HG03139 (cell line): ENCODE measurements around the gene AGK.

ENCODE experiments used
- ATAC-seq: cut with Tn5 transposase; IDR thresholded peaks from one replicate; pipeline ENCODE4 v1.9.1; 2021; ENCODE audit not compliant: unreplicated experiment

AGK gene

DNA sequence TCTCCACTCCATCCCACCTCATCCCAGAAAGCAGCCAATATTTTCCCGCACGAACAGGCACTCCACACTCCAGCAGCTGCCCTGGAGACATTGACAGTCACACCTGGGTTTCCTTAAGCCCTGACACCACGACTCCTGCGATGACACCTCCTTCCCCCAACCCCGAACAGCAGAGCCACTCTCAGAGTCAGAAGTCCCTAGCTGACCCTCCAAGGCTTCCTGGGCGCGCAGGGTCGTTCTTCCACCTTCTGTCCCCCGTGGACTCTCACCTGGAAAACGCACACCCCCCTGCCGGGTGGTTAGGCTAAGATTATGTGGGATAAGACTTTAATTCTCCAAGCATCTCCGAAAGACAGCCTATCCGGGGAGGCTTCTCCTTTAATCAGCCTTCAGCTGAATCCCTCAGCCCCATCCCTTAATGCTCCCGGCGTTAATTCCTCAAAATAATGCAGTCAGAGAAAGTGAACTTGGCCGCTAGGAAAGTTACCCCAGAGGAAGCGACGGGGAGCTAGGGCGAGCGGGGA lies 149.7 kb downstream of the AGK start:
- ATAC-seq, result no peak

DNA sequence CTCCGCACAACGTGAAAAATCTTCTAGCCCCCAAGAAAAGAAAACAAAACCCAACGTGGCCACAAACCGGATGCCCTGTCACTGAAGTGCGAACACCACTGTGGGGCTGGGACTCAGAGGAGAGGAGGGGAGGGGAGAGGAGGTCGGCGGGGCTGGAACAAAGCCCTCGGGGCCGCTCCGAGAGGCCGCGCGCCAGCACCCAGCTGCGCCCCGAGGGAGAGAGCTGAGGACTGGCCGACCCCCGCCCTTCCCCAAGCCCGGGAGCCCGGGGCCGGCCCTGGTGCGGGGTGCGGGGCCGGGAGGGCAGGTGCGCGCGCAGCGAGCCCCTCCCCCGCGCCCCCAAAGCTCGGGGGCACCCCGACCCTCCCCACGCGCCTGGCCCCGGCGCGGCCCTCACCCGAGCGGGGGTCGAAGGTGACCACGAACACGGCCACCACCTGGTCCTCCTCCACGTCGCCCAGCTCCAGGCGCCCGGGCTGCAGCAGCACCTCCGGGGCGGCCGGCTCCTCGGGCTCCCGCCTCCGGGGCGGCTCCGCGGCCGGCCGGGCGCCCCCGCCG lies 150.4 kb downstream of the AGK start:
- ATAC-seq, result peak; percentile 80

DNA sequence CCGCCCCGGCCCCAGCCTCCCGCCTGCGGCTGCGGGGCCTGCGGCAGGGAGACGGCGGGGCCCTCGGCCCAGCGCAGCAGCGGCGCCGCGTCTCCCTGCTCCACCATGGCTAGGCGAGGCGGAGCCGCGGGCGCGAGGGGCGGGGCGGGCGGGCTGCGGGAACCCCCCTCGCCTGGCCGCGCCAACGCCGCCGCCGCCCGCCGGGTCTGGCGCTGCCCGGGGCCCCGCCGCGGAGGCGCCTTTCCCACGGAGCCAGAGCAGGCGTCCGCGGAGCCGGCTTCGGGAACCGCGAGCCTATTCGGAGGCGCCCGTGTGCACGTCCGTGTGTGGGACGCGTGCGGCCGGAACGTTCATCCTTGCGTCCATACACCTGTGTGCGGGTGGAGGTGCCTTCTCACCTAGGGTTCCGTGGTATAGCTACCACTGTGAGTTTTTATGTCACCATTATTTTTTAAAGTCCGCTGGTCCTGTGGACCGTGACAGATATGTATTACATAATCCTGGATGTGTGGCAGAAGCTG lies 150.9 kb downstream of the AGK start, which contains the start of gene DENND11:
TSS of gene DENND11 (minus strand) at position 120 of the 521 bp plus-strand sequence. CDS start at position 107, 13 bp downstream.
- ATAC-seq, result peak; percentile 51

DNA sequence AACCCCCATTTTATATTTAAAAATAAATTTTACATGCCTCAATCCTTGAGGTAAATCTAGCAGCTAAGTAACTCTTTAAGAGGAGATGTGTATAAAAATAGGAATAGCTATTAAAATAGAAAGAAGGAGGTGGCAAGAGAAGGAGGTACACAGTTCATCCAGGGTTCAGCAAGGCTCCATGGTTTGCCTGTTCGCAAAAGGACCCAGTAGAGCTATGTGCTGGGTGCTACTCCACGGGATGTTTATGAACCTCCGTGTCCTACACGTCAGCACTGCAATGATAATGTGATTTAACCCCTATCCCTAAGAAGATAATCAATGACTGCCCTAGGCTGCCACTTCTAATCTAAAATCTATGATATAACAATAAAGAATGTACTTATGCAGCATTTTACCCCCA lies 151.7 kb downstream of the AGK start:
- no peak for ATAC-seq

DNA sequence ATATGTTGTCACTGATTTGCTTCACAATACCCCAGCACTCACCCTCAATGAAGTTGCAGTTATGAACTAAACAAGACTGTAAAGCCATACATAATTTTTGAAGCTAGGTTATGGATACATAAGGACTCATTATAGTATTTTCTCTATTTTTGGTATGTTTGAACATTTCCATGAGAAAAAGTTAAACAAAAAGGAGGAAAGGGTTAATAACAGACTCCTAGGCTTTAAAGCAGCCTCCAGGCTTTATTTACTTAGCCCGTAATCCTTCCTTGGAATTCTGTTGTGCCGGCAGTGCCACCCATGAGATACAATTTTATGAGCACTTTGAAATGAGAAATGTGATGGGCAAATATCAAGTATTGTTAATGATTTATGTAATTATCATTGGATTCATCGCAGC lies 152.9 kb downstream of the AGK start:
- no peak for ATAC-seq

DNA sequence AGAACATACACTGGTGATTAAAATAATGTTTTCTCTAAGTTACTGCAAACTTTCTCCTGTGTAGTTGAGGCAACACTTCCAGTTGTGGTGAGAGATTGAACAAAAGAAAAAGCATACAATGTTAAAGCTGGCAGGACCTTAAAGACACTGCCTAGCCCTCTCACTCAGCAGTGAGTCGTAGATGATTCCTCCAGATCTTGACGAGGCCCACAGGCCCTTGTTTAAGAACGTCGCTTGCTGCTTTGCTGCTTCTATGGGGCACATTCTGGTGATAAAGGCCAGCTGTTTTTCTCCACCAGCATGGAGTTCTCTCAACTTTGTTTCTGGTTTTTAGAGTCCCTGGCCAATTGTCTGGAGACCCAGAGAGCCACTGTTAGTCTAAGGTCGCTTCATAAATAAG lies 153.5 kb downstream of the AGK start:
- ATAC-seq, result no peak
